Testis (tissue), 2 donors: ENCODE data around the gene DHX9.

Source experiments
- POLR2A ChIP-seq: fragments of 450-650 bp; IDR thresholded peaks from one replicate; pipeline ENCODE4 v1.6.1; 2017; ENCODE audit warnings: antibody characterized with exemption, mild to moderate bottlenecking, moderate library complexity
- TF ChIP-seq, protein P1 (sequence below), 3 experiments: fragments of 450-650 bp in 2 of 3; fragments of 200-600 bp in 1 of 3; sonication (generic) in 1 of 3; IDR thresholded peaks; one replicate each; pipeline ENCODE4 v1.5.1; 2016 to 2019; ENCODE audit warnings: antibody characterized with exemption in 3 of 3, mild to moderate bottlenecking in 2 of 3, moderate library complexity in 1 of 3

DNA sequence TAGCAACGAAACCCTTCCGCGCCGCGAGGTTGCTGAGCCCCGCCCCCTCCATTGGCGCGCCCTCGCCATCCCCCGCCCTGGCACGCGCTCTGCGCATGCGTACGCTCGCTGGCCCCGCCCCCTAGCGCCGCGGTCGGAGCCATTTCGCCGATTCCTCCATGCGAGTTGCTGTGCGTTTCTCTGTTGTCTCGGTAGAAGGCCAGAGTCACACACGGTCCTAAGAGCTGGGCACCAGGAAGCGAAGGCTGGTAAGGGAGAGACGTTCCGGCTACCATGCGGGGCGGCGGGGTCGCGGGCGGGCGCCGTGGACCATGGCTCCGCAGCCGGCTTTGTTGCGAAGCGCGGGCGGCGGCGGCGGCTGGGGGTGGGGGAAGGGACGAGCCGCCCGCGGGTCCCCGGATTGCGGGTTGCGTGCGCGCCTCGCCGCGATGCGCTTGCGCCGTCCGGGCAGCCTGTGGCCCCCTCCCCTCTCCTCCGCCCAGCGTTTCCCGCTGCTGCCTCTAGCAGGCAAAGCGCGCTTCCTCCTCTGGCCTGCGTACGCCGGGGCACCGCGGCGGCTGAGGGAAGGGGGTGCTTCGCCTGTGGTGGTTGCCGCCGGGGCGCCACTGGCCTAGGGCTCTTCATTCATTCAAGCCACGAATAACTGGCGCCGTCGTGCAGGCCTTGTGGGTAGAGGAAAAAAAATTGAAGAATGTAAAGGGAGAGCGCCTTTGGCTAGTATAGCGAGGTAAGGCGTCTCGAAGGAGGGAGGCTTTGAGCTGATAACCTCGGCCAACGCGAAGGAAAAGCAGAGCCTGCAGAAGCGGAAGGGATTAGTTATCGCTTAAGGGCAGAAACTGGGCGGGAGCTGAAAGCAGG lies at the start of gene DHX9:
- TF ChIP-seq, protein P1, sequence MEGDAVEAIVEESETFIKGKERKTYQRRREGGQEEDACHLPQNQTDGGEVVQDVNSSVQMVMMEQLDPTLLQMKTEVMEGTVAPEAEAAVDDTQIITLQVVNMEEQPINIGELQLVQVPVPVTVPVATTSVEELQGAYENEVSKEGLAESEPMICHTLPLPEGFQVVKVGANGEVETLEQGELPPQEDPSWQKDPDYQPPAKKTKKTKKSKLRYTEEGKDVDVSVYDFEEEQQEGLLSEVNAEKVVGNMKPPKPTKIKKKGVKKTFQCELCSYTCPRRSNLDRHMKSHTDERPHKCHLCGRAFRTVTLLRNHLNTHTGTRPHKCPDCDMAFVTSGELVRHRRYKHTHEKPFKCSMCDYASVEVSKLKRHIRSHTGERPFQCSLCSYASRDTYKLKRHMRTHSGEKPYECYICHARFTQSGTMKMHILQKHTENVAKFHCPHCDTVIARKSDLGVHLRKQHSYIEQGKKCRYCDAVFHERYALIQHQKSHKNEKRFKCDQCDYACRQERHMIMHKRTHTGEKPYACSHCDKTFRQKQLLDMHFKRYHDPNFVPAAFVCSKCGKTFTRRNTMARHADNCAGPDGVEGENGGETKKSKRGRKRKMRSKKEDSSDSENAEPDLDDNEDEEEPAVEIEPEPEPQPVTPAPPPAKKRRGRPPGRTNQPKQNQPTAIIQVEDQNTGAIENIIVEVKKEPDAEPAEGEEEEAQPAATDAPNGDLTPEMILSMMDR (IDR thresholded peaks at IDR 0.05), result peak in 2 of 3 experiments; percentile 9 to 30
- peak; percentile 55 for TF ChIP-seq POLR2A
